ENCODE measurements around the gene NHSL2. TPM values are rescaled to one million over a fixed set of nuclear protein-coding genes. Genes with fewer than 3 reads are reported as not detected.
A peak's percentile ranks its signal among the peaks of the same experiment; 100 is the strongest.

NHSL2 gene
- total and polyA plus RNA-seq, 8 donors = 7.0 to 15.3 (median 9.5) TPM

GRCh38 chrX:71976753-71977152 lies 66.1 kb downstream of the NHSL2 start:
- DNase-seq (no peak), ATAC-seq (no peak)
- H3K27me3 ChIP-seq = peaks cover 0 to 5% of the 10 kb centered on the region in 2 donors
- H3K36me3 ChIP-seq = no peaks in the 10 kb centered on the region
- H3K4me3 ChIP-seq = no peak overlapping the region
- H3K4me1 ChIP-seq = no peaks in the 10 kb centered on the region
- intact Hi-C loops (cut with DNase I) = no loop called here
- no peak overlapping the region for H3K27ac ChIP-seq
- no peaks in the 10 kb centered on the region for H3K9me3 ChIP-seq
- no peak for TF ChIP-seq CTCF (IDR thresholded peaks at IDR 0.05)

- H3K27me3 ChIP-seq = peaks cover 0 to 5% of the 10 kb centered on the region in 2 donors
- intact Hi-C loops (cut with DNase I) = no loop called here
- ATAC-seq = no peak
- no peak overlapping the region for H3K4me3 ChIP-seq
- no peak overlapping the region for H3K27ac ChIP-seq
- H3K9me3 ChIP-seq = no peaks in the 10 kb centered on the region
- TF ChIP-seq CTCF (IDR thresholded peaks at IDR 0.05) = no peak
- H3K4me1 ChIP-seq = no peaks in the 10 kb centered on the region
- H3K36me3 ChIP-seq = no peaks in the 10 kb centered on the region
- DNase-seq = no peak
These were observed 67.5 kb downstream of the NHSL2 start for GRCh38 chrX:71978164-71978563.

GRCh38 chrX:71989768-71990426 lies 79.3 kb downstream of the NHSL2 start:
- no peak for TF ChIP-seq CTCF (IDR thresholded peaks at IDR 0.05)
- no peaks in the 10 kb centered on the region for H3K27me3 ChIP-seq
- H3K36me3 ChIP-seq = no peaks in the 10 kb centered on the region
- no peak overlapping the region for H3K4me3 ChIP-seq
- ATAC-seq (peak; percentile 34), DNase-seq (no peak)
- intact Hi-C loops (cut with DNase I) = no loop called here
- H3K9me3 ChIP-seq = no peaks in the 10 kb centered on the region
- no peak overlapping the region for H3K27ac ChIP-seq
- H3K4me1 ChIP-seq = no peaks in the 10 kb centered on the region

- Histone ChIP-seq H3K9me3 (no peaks in the 10 kb centered on the region), H3K27me3 (no peaks in the 10 kb centered on the region), H3K4me3 (no peak overlapping the region), H3K4me1 (no peaks in the 10 kb centered on the region), H3K27ac (no peak overlapping the region), H3K36me3 (no peaks in the 10 kb centered on the region)
- TF ChIP-seq CTCF (IDR thresholded peaks at IDR 0.05) = no peak
- intact Hi-C loops (cut with DNase I) = no loop called here
- no peak for DNase-seq
- no peak for ATAC-seq
These were observed 79.9 kb downstream of the NHSL2 start for GRCh38 chrX:71990518-71990917.

- no peak for TF ChIP-seq CTCF (IDR thresholded peaks at IDR 0.05)
- H3K27me3 ChIP-seq = no peaks in the 10 kb centered on the region
- H3K9me3 ChIP-seq = no peaks in the 10 kb centered on the region
- intact Hi-C loops (cut with DNase I) = no loop called here
- no peak overlapping the region for H3K27ac ChIP-seq
- DNase-seq (no peak), ATAC-seq (no peak)
- H3K4me1 ChIP-seq = no peaks in the 10 kb centered on the region
- H3K36me3 ChIP-seq = no peaks in the 10 kb centered on the region
- no peak overlapping the region for H3K4me3 ChIP-seq
These were observed 80.5 kb downstream of the NHSL2 start for GRCh38 chrX:71991164-71991563.

Measured in left lung (tissue), 10 donors.